Neural crest cell (in vitro differentiated cells): ENCODE results near the gene FAM8A1. TPM values are rescaled to one million over a fixed set of nuclear protein-coding genes. Genes with fewer than 3 reads are reported as not detected.

ENCODE experiments used
- DNase-seq: peaks from one replicate; pipeline ENCODE4 v3.0.0; 2021; ENCODE audit warnings: low read depth, mixed read lengths, low spot score
- H3K27ac Mint-ChIP-seq: one replicate; pipeline ENCODE4 v1.8.0; 2021; ENCODE audit warnings: mild to moderate bottlenecking, mixed read lengths; ENCODE audit not compliant: unreplicated experiment
- H3K27me3 Mint-ChIP-seq: 2 replicates; pipeline ENCODE4 v1.8.0; 2021; ENCODE audit warnings: low read depth, mild to moderate bottlenecking, mixed read lengths
- H3K36me3 Mint-ChIP-seq: 2 replicates; pipeline ENCODE4 v1.8.0; 2021; ENCODE audit warnings: low read depth, mild to moderate bottlenecking, mixed read lengths
- H3K4me1 Mint-ChIP-seq: 2 replicates; pipeline ENCODE4 v1.8.0; 2021; ENCODE audit warnings: mixed read lengths
- H3K4me3 Mint-ChIP-seq: one replicate; pipeline ENCODE4 v1.8.0; 2021; ENCODE audit warnings: mild to moderate bottlenecking, mixed read lengths
- H3K9me3 Mint-ChIP-seq: 2 replicates; pipeline ENCODE4 v1.8.0; 2021; ENCODE audit warnings: mixed read lengths
- total RNA-seq: library from RNA; stranded (reverse); gene quantifications from 2 replicates; pipeline ENCODE4 v1.2.1, GENCODE V29; 2021
- TF ChIP-seq, protein P1 (sequence below): fragments of 200-600 bp; sonication (generic); conservative IDR thresholded peaks from 2 replicates; pipeline ENCODE4 v1.5.0; 2021; ENCODE audit warnings: antibody characterized with exemption, mild to moderate bottlenecking

FAM8A1 gene
- total RNA-seq, 1 donor from 2014 or later = 17.5 TPM

DNA sequence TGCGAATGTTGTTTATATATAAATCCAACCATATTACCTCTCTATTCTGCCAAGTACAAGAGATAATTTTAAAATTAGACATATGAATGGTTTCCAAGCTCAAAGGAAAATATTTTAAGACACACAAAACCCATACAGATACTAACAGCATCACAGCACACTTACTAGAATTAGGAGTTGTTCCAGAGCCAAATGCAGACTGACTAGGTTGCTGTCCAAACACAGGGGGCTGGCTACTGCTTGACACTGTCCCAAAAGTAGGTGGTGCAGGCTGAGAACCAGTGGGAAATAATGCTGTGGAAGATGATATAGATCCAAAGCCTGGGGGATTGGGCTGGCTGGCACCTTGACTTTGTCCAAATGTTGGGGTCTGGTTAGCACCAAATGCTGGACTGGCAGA lies 24.3 kb downstream of the FAM8A1 start:
- TF ChIP-seq, protein P1, sequence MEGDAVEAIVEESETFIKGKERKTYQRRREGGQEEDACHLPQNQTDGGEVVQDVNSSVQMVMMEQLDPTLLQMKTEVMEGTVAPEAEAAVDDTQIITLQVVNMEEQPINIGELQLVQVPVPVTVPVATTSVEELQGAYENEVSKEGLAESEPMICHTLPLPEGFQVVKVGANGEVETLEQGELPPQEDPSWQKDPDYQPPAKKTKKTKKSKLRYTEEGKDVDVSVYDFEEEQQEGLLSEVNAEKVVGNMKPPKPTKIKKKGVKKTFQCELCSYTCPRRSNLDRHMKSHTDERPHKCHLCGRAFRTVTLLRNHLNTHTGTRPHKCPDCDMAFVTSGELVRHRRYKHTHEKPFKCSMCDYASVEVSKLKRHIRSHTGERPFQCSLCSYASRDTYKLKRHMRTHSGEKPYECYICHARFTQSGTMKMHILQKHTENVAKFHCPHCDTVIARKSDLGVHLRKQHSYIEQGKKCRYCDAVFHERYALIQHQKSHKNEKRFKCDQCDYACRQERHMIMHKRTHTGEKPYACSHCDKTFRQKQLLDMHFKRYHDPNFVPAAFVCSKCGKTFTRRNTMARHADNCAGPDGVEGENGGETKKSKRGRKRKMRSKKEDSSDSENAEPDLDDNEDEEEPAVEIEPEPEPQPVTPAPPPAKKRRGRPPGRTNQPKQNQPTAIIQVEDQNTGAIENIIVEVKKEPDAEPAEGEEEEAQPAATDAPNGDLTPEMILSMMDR = no peak
- peaks cover 20% of the 10 kb centered on the region for H3K36me3 Mint-ChIP-seq
- no peaks in the 10 kb centered on the region for H3K9me3 Mint-ChIP-seq
- peaks cover 14% of the 10 kb centered on the region for H3K4me1 Mint-ChIP-seq
- no peak overlapping the region for H3K4me3 Mint-ChIP-seq
- H3K27me3 Mint-ChIP-seq = no peaks in the 10 kb centered on the region
- no peak overlapping the region for H3K27ac Mint-ChIP-seq
- no peak for DNase-seq

- no peak overlapping the region for H3K4me3 Mint-ChIP-seq
- no peaks in the 10 kb centered on the region for H3K9me3 Mint-ChIP-seq
- H3K27ac Mint-ChIP-seq = no peak overlapping the region
- DNase-seq = no peak
- TF ChIP-seq, protein P1 = no peak
- H3K27me3 Mint-ChIP-seq = no peaks in the 10 kb centered on the region
- no peaks in the 10 kb centered on the region for H3K4me1 Mint-ChIP-seq
- peaks cover 24% of the 10 kb centered on the region for H3K36me3 Mint-ChIP-seq
Measured at GRCh38 chr6:17628873-17629272, 28.8 kb downstream of the FAM8A1 start.

DNA sequence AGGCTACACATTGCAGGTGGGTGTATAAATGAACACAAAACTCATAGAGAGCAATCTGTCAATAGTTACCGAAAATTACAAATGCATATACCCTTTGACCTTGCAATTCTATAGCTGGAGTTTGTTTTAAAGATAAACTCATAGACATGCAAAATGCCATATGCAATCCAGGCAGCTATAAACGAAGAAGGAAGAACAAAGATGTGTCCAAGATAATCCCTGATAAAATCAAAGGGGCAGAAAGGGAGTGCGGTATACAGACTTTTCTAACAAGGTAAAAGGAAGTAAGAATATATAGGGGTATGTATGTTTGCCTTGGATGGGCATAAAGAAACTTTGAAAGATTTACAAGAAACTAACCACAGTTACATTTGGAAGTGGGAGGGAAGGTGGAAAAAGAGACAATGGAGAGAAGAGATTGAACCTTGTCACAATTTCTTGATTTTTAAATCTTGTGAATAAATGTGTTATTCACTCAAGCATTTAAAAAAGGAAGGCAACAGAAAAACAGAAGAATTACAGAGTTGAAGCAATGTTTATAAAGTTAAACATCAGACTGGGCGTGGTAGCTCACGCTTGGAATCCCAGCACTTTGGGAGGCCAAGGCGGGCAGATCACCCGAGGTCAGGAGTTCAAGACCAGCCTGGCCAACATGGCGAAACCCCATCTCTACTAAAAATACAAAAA lies 29.9 kb downstream of the FAM8A1 start:
- H3K27ac Mint-ChIP-seq = no peak overlapping the region
- H3K36me3 Mint-ChIP-seq = peaks cover 26% of the 10 kb centered on the region
- no peaks in the 10 kb centered on the region for H3K27me3 Mint-ChIP-seq
- no peaks in the 10 kb centered on the region for H3K9me3 Mint-ChIP-seq
- H3K4me3 Mint-ChIP-seq = no peak overlapping the region
- TF ChIP-seq, protein P1 = no peak
- H3K4me1 Mint-ChIP-seq = no peaks in the 10 kb centered on the region
- no peak for DNase-seq

- Mint-ChIP-seq H3K4me3 (no peak overlapping the region), H3K27ac (no peak overlapping the region), H3K27me3 (no peaks in the 10 kb centered on the region), H3K4me1 (no peaks in the 10 kb centered on the region), H3K36me3 (peaks cover 27% of the 10 kb centered on the region), H3K9me3 (no peaks in the 10 kb centered on the region)
- TF ChIP-seq, protein P1 = no peak
- no peak for DNase-seq
Measured at GRCh38 chr6:17630511-17631073, 30.5 kb downstream of the FAM8A1 start.

DNA sequence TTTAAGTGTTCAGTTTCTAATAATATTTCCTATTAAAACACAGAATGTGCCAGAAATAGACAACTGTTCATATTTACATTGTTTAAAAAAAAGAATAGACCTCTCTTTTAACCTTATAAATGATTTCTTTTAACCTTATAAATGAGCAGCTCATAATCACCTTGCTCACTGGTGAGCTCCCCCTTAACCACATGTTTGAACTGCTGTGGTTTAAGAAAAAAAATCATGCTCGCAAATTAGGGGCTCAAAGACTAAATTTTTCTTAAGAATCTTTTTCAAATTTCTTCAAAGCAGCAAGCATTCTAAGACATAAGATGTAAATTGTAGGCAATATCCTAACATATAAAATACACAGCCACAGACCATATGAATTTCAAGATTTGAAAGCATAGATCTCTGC lies 32.8 kb downstream of the FAM8A1 start:
- Mint-ChIP-seq H3K36me3 (peaks cover 29% of the 10 kb centered on the region), H3K9me3 (no peaks in the 10 kb centered on the region), H3K4me1 (no peaks in the 10 kb centered on the region), H3K4me3 (no peak overlapping the region), H3K27ac (no peak overlapping the region), H3K27me3 (no peaks in the 10 kb centered on the region)
- TF ChIP-seq, protein P1 = no peak
- no peak for DNase-seq
